Calu3 (cell line): ENCODE measurements around the gene TRIM28. TPM values are rescaled to one million over a fixed set of nuclear protein-coding genes. Genes with fewer than 3 reads are reported as not detected.

Source experiments
- BruUV-seq: library from RNA; stranded (reverse); fragments of 400-500 nt; replicated peaks from 2 replicates; lab custom pipeline; 2021; lab: Mats Ljungman, UMichigan
- CTCF ChIA-PET: fragments of 300-600 bp; sonication (Branson Sonifier 250); formaldehyde crosslinking; loops from one replicate; lab custom pipeline; 2022; ENCODE audit warnings: antibody characterized with exemption; lab: Charles Lee
- DNase-seq: peaks from one replicate; pipeline ENCODE4 v3.0.0; 2022
- H3K27ac Mint-ChIP-seq: one replicate; pipeline ENCODE4 v1.8.0; 2022; ENCODE audit warnings: mixed read lengths; ENCODE audit not compliant: unreplicated experiment
- H3K27me3 Mint-ChIP-seq: one replicate; pipeline ENCODE4 v1.8.0; 2022; ENCODE audit warnings: mixed read lengths; ENCODE audit not compliant: unreplicated experiment
- H3K36me3 Mint-ChIP-seq: one replicate; pipeline ENCODE4 v1.8.0; 2022; ENCODE audit warnings: mild to moderate bottlenecking, moderate library complexity, mixed read lengths; ENCODE audit not compliant: insufficient read depth, unreplicated experiment
- H3K4me1 Mint-ChIP-seq: one replicate; pipeline ENCODE4 v1.8.0; 2022; ENCODE audit warnings: mild to moderate bottlenecking, low read depth, mixed read lengths; ENCODE audit not compliant: unreplicated experiment
- H3K4me3 Mint-ChIP-seq: one replicate; pipeline ENCODE4 v1.8.0; 2022; ENCODE audit warnings: mild to moderate bottlenecking, low read depth, moderate library complexity, mixed read lengths; ENCODE audit not compliant: unreplicated experiment
- H3K9me3 Mint-ChIP-seq: one replicate; pipeline ENCODE4 v1.8.0; 2022; ENCODE audit warnings: low read depth, mixed read lengths; ENCODE audit not compliant: unreplicated experiment
- CTCF ChIP-seq: fragments of 200-600 bp; IDR thresholded peaks from one replicate; pipeline ENCODE4 v1.8.0; 2022; ENCODE audit warnings: antibody characterized with exemption; ENCODE audit not compliant: unreplicated experiment
- intact Hi-C: fragments of 100-400 bp; cut with micrococcal nuclease; formaldehyde crosslinking; loops from one replicate; pipeline ENCODE4 v1.10.0; 2022; ENCODE audit not compliant: unreplicated experiment
- total RNA-seq: library from RNA; stranded (reverse); gene quantifications from 2 replicates; pipeline ENCODE4 v1.2.3, GENCODE V29; 2022

The TRIM28 gene
- total RNA-seq, 1 experiment from 2014 or later: 582 TPM

DNA sequence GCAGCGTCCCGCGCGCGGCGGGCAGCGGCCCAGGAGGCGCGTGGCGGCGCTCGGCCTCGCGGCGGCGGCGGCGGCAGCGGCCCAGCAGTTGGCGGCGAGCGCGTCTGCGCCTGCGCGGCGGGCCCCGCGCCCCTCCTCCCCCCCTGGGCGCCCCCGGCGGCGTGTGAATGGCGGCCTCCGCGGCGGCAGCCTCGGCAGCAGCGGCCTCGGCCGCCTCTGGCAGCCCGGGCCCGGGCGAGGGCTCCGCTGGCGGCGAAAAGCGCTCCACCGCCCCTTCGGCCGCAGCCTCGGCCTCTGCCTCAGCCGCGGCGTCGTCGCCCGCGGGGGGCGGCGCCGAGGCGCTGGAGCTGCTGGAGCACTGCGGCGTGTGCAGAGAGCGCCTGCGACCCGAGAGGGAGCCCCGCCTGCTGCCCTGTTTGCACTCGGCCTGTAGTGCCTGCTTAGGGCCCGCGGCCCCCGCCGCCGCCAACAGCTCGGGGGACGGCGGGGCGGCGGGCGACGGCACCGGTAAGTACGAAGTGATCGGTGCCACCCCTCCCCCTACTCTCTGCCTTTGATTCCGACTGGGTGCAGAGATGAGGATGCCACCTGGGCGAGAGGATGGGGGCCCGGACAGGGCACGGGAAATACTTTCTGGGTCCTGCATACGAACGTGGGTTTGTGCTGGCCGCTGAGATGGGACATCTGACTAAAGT lies 874 bp downstream of the TRIM28 start:
- peak overlapping the region; percentile 95 for H3K27ac Mint-ChIP-seq
- DNase-seq: peak; percentile 88
- H3K36me3 Mint-ChIP-seq: peaks cover 64% of the 10 kb centered on the region
- peaks cover 37% of the 10 kb centered on the region for H3K27me3 Mint-ChIP-seq
- no peaks in the 10 kb centered on the region for H3K9me3 Mint-ChIP-seq
- TF ChIP-seq CTCF: no peak
- intact Hi-C loops: loop anchor here (2.0 kb wide), 1 partner anchor 28 kb away; the partner anchor contains the start of gene MZF1
- H3K4me3 Mint-ChIP-seq: peak overlapping the region; percentile 96
- no TSS peak for BruUV-seq
- peaks cover 17% of the 10 kb centered on the region for H3K4me1 Mint-ChIP-seq
- CTCF ChIA-PET: interaction anchor here (0.6 to 1.9 kb wide), 2 partner anchors 25 to 86 kb away, joined by 6 to 28 read pairs; partner anchors contain the start of gene ZBTB45

DNA sequence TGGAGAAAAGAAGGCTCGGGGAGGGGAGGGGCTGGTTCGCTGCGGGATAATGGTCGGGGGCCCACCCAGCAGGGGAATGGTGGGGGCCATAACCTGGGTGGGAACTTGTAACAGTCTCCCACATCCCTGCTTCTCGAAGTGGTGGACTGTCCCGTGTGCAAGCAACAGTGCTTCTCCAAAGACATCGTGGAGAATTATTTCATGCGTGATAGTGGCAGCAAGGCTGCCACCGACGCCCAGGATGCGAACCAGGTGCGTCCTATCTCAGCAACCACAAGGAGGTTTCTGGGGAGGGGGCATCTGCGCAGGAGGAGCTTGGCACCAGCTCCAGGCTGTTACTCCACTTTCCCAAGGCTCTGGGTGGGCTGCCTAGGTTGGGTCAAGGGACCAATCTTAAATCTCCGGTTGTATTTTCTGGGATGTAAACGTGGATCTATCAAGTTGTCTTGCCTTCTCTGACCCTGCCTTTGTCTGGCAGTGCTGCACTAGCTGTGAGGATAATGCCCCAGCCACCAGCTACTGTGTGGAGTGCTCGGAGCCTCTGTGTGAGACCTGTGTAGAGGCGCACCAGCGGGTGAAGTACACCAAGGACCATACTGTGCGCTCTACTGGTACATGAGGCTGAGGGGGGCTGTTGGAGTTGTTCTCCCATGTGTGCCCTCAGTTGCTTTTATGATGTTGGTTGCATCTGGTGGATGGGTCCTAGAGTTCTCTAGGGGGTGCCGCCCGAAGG lies 1.6 kb downstream of the TRIM28 start:
- CTCF ChIA-PET: interaction anchor here (0.6 kb wide), 1 partner anchor 86 kb away, joined by 6 read pairs; no protein-coding TSS in a partner anchor
- intact Hi-C loops: loop anchor here (2.0 kb wide), 1 partner anchor 27 kb away; the partner anchor contains the start of gene MZF1

GRCh38 chr19:58546019-58546530 lies 2.2 kb downstream of the TRIM28 start:
- H3K36me3 Mint-ChIP-seq: peaks cover 77% of the 10 kb centered on the region
- CTCF ChIA-PET: no interaction called here
- BruUV-seq: no TSS peak

More for the DNA sequence above, 1.6 kb downstream of the TRIM28 start:
- peak overlapping the region; percentile 93 for H3K27ac Mint-ChIP-seq
- BruUV-seq: TSS peak; percentile 49
- H3K4me1 Mint-ChIP-seq: peaks cover 17% of the 10 kb centered on the region
- peaks cover 30% of the 10 kb centered on the region for H3K27me3 Mint-ChIP-seq
- peaks cover 71% of the 10 kb centered on the region for H3K36me3 Mint-ChIP-seq
- no peaks in the 10 kb centered on the region for H3K9me3 Mint-ChIP-seq
- no peak for TF ChIP-seq CTCF
- no peak for DNase-seq
- peak overlapping the region; percentile 96 for H3K4me3 Mint-ChIP-seq

More at GRCh38 chr19:58546019-58546530, 2.2 kb downstream of the TRIM28 start:
- DNase-seq: no peak
- Mint-ChIP-seq H3K27me3 (peaks cover 23% of the 10 kb centered on the region), H3K27ac (peak overlapping the region; percentile 93), H3K4me3 (peak overlapping the region; percentile 96), H3K9me3 (no peaks in the 10 kb centered on the region), H3K4me1 (peaks cover 17% of the 10 kb centered on the region)
- intact Hi-C loops: no loop called here
- no peak for TF ChIP-seq CTCF
